HG03457 (cell line): Measurements from ENCODE around the gene OR6K3.
"Not testable (repeated sequence)": the region's sequence is repeated elsewhere in the genome, so short reads cannot be mapped to it uniquely, and the experiment has no call there.

Source experiments
- ATAC-seq: cut with Tn5 transposase; IDR thresholded peaks from one replicate; pipeline ENCODE4 v1.9.1; 2021; ENCODE audit warnings: moderate number of reproducible peaks; ENCODE audit not compliant: unreplicated experiment

The OR6K3 gene, protein sequence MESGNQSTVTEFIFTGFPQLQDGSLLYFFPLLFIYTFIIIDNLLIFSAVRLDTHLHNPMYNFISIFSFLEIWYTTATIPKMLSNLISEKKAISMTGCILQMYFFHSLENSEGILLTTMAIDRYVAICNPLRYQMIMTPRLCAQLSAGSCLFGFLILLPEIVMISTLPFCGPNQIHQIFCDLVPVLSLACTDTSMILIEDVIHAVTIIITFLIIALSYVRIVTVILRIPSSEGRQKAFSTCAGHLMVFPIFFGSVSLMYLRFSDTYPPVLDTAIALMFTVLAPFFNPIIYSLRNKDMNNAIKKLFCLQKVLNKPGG

DNA sequence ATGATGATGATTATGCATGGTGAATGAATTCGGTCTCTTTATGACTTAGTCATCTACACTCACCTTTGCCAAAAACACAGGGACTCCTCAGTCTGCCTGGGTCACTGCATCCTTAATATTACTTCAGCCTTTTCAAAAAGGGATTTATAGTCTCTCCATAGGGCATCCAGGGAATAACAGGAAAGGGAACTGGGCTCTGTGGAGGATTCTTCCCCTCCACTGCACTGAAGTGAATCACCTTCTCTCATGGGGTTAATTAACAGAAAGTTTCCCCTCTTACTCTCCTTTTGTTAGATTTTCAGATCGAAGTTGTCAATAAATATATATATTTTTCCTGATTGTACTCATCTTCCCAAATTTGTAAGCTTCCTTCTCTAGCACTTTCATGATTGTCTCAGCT, at the start of gene OR6K3:
OR6K3 (minus strand) TSS at position 101 of the 400 bp plus-strand sequence. CDS start 2,605 bp downstream, outside the sequence.
- ATAC-seq, result no peak

DNA sequence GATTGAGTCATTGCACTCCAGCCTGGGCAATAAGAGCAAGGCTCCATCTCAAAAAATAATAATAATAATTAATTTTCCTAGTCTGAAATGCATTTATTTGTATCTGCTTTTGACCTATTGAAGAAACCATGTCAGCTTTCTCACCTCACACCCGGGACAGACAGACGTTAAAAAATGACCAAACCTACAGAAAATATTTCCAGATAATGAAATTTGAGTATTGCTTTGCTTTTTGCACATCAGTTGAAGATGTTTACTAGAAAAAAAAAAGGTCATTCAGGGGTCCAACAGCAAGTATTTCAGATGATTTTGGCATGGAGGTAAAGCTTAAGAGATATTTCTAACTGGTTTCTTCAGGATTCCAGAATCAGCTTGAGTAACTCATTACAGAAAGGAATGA, 33.9 kb upstream of the OR6K3 start, which contains the start of gene OR6K6:
OR6K6 (plus strand) TSS at position 301 of the 400 bp plus-strand sequence. CDS start 168 bp downstream, outside the sequence.
- no peak for ATAC-seq

DNA sequence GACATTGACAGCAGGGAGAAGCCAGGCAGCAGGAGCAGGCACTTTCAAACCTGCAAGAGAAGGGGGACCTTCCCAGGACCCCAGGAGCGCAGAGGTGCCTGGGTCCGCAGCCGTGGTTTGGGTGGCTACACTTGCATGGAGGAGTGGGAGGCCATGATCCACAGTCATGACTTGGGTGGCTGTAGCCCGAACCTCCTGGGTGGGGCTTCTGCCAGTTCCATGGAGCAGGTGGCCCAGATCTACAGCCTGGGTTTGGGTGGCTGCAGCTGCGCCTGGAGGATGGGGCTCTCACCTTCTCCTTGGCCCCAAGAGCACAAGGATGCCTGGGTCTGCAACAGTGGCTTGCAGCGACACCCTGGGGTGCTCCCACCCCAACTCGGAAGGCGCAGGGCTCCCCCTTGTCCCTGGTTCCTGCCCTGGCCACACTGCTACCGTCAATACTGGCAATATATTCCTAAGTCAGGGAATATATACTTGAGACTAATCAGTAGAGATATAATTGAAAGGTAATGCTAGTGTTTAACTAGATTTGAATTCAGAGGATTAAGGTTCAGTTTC, 31.7 kb upstream of the OR6K3 start:
- no peak for ATAC-seq

DNA sequence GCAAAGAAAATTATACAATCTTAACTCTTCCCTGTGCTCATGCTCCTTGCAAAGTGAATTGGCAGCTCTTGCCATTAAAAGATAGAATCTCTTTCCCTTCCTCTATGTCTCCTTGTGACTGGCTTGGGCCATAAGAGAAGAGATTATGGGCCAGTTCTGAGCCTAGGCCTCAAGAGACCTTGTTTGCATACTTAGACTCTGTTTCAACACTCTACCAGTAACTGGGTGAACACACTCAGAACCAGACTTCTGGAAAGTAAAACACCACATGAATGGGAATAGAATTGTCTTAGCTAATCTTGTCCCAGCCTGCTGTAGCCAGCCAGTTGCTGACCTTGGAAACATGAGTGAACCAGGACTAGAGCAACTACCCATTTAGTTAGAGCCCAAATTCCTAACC, 15.3 kb upstream of the OR6K3 start:
- ATAC-seq, result no peak

DNA sequence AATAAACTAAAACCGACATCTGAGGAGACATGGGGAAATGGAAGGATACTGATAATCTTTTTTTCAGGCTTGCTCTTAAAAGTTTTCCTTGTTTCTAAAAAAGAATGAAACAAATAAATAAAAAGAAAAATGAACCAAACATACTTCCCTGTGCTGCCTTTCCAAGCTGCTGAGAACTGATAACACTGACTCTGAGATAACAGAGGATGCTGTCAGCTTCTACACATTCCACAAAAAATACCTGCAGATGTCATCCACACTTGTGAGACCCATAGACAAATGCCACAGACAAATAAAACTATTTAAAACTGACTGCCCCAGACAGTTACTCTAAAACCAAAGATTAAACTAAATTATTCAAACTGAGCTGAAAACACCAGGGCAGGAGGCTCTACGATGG, 12.0 kb upstream of the OR6K3 start:
- ATAC-seq, result no peak

DNA sequence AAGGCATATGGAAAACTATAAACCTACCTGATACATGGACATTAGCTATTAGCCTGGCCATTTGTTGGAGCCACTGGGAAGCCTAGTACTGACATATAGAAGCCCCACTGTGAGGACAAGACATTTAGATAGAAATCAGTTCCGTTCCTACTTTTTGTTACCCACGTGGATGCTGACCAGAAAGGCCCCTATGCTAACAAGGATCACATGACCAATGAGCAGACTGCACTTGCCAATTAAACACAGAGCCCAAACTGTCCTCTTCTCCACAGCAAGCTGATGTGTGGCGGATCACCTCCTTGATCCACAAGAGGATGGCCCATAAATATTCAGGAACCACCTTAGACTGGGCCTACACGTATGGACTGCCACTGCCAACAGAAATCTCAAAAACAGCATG, 11.2 kb upstream of the OR6K3 start:
- no peak for ATAC-seq

DNA sequence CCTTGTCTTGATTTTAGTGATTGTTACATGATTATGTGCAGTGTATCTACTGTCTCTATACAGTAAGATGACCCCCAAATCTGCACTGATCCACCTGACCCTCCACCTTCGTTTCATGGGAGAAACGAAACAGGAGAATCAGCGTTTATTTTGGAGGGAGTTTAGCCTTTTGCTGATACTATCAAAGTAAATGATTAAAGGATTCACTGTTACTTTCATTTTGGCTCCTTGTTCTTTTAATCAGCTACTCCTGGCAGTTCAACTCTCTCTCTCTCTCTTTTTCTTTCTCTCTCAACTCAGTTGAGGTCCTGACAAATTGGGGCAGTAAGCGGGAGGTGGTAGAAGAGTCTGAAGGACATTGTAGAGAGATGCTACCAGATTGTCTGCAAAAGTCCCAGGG, 9.9 kb upstream of the OR6K3 start:
- no peak for ATAC-seq

DNA sequence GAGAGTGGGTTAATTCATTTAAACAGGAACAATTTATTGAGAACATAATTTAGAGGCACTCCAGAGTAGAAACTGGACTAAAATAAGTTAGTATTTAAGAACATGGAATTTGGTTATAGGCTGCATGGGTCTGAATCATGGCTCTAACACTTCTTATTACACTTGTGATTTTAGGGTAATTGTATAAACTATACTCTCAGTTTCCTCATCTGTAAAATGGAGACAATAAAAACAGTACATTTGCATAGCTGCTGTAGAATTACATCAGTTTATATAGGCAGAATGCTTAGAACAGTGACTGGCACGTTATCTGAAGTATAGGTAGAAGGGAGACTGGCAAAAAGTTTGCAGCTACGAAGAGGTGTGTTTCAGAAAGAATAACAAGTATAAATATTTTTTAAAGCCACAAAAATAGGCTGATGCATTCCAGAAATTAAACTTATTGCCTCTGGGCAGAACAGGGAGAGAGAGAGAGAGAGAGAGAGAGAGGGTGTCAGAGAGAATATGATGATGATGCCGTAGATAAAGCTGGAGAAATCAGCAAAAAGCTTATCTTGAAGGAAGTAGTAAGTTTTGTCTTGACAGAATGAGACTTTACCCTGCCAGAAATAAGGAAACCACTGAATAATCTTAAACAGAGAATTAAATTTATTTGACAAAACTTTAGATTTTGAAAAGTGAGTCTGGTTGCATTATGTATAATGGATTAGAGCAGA, 8.1 kb upstream of the OR6K3 start:
- no peak for ATAC-seq

DNA sequence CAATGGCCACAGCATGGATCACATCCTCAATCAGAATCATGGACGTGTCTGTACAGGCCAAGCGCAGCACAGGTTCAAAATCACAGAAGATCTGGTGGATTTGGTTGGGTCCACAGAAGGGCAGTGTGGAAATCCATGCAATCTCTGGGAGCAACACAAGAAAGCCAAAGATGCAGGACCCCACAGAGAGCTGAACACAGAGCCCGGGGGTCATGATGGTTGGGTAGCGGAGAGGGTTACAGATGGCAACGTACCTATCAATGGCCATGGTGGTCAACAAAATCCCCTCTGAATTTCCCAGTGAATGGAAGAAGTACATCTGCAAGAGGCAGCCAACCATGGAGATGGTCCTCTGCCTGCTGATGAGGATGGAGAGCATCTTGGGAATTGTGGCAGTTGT, 3.9 kb upstream of the OR6K3 start:
- no peak for ATAC-seq

DNA sequence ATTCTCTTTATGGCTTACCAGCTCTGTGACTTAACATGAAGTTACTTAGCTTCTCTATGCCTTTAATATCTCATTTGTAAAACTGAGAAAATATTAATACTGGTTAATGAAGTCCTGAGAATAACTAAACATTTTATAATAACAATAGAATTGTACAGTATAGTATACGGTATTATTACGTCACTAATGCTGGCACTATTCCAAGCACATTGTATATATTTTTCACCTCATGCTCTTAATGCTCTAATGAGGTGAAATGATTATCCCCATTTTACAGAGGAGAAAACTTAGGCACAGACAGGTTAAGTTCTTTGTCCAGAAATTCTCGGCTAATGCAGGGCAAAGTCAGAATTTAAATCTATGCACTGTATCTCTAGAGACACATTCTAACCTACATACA, 856 bp downstream of the OR6K3 start:
- ATAC-seq, result no peak

DNA sequence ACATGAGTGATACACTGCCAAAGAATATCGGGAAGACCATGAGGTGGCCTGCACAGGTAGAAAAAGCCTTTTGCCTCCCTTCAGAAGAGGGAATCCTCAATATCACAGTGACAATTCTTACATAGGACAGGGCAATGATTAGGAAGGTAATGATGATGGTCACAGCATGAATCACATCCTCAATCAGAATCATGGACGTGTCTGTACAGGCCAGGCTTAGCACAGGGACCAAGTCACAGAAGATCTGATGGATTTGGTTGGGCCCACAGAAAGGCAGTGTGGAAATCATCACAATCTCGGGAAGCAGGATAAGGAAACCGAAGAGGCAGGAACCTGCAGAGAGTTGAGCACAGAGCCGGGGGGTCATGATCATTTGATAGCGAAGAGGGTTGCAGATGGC, 3.2 kb downstream of the OR6K3 start:
- no peak for ATAC-seq

DNA sequence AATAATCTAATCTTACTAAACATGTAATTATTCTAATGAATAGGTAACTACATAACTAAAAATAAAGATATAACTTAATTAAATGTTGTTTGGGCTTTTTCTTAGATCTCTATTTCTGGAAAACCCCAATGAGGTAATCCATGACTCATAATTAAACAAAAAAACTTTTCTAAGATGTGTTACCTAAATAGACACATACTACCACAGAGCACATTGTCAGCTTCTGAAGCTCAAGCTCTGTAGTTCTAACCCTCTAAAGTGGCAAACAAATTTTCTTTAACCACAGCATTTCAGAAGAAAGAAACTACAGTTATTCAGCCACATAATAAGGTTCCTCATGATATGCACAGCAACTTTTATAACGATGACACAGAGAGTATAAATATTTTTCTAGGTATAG, 4.2 kb downstream of the OR6K3 start:
- no peak for ATAC-seq

DNA sequence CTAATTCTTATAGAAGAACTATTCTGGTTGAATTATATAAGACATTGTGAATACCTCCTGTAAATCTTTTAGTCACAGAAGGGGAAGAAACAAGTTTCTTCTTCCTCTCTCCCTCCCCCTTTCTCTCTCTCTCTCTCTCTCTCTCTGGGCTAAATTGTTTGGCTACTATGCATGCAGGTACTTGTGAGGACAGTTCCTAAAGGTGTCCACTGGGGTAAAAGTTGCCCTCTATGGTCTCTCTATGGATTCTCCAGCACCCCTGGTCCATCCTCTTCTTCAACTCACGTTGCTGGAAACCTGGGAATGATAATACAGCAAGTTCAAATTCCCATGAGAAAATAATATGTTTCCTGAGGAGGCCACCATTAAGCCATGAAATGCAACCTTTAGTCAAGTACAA, 5.8 kb downstream of the OR6K3 start:
- no peak for ATAC-seq

DNA sequence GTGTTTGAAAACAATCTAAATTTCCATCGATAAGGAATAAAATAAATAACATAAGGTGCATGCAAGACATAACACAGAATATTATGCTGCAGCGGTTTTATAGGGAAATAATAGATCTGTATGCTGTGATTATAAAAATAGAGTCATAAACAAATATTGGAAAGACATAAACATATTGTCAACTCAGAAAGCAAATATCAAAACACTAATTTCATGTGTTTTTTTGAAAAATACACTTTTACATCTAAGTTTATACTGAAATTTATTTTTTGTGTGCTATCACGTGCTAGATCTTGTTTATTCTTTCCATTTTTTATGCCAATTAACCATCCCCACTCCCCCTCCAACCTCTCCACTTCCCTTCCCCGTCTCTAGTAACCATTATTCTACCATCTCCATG, 9.4 kb downstream of the OR6K3 start:
- no peak for ATAC-seq

DNA sequence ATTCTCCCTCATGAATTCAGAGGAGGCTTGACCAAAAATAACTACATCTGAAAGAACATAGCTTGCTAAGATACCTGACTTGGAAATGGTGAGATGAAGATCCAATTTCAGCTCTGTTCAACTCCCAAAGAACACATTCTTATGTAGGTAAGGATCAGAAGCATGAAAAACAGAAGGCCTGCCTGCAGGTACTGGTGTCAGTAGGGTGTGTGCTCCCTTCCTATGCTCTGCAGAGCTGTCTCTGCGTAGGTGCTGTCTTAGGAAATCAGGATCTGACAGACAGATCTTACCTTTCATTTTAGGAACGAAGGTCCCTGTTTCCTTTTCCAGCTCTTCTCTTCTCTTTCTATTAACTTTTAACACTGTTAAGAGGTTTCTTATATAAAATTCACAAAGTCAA, 14.4 kb downstream of the OR6K3 start:
- ATAC-seq, result no peak

DNA sequence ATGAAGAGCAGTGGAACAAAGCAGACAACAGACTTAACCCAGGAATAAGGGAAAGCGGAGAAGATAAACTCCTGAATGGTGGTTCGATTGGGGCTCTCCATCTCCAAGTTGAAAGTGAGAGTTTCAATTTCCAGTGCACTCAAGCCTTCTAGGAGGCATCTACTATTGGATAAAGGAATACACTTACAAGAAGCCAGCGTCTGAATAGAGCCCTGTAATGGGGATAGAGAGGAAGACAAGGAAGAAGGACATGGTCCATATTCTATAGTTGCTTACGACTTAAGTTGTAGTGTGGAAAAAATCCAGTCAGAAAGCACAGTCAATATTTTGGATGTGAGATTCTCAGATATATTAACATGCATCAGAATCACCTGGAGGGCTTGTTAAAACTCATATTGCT, 20.0 kb downstream of the OR6K3 start, which contains the start of gene OR6K2:
OR6K2 (minus strand) TSS at position 101 of the 400 bp plus-strand sequence; CDS start at position 101, 0 bp downstream.
- no peak for ATAC-seq

DNA sequence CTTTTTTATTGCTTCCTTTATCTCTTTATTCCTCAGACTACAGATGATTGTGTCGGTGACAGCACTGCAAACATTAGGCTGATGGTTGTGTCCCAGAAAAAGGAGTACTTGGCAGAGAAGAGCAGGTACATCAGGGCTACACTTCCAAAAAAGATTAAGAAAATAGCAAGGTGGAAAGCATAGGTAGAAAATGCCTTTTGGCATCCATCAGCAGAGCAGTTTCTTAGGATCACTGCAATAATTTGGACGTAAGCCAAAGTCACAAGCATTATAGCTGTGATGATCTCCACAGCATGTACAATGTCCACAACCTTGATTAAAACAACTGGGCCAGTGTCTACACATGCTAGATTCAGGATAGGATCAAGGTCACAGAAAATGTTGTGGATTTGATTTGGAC, 25.9 kb downstream of the OR6K3 start:
- ATAC-seq, result no peak

DNA sequence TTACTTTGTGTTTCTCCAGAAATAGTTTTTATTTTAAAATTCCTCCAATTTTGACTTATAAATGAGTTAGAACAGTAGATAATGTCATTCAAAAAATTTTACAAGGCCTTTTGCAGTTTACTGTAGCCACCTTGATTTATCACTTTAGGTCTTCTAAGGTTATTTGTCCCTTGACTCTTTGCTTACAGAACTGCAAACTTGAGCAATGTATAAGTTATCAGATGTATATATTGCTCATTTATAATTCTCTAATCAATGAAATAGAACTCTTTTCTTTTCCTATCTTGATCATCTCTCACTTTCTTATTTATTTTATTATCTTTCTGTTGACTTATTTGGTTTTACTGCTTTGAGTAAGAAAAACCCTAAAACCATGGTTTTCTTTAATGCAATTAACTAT, 28.2 kb downstream of the OR6K3 start:
- ATAC-seq, result no peak

DNA sequence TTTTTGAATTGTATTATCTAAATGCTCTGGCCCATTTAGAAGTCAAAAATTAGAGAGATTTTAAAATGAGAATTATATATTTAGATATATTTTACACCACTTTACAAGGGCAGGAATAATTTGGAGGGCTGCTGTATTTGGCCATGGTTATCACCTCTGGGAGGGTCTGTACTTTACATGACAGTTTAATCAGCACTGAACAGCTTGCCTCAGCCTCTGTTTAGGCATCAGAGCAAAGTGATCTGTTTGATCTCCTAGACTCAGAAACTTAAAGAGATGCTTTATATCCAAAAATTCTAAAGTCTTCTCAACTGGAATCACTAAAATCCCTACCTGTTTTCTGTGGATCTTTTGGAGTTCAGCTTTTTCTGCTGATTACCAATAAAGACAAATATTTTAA, 28.6 kb downstream of the OR6K3 start:
- ATAC-seq, result no peak

DNA sequence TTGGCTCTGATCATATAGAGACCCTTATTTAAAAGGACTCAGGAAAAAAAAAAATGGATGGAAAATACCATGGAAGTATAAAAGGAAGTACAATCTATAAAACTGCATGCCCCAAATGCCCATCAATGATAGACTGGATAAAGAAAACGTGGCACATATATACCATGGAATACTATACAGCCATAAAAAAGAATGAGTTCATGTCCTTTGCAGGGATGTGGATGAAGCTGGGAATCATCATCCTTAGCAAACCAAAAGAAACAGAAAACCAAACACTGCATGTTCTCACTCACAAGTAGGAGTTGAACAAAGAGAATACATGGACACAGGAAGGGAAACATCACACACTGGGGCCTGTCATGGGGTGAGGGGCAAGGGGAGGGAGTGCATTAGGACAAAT, 29.4 kb downstream of the OR6K3 start:
- ATAC-seq, result not testable (repeated sequence)

DNA sequence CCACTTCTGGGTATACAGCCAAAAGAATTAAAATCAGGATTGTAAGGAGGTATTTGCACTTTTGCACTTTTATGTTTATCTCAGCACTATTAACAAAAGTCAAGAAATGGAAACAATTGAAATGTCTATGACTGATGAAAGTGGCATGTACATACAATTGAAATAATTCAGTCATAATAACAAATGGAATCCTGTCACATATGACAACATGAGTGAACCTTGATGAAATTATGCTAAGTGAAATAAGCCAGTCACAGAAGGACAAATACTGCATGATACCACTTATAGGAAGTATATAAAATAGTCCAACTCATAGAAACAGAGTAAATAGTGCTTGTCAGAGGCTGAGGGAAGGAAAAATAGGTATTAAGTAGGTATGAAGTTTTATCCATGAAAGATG, 30.6 kb downstream of the OR6K3 start:
- no peak for ATAC-seq

DNA sequence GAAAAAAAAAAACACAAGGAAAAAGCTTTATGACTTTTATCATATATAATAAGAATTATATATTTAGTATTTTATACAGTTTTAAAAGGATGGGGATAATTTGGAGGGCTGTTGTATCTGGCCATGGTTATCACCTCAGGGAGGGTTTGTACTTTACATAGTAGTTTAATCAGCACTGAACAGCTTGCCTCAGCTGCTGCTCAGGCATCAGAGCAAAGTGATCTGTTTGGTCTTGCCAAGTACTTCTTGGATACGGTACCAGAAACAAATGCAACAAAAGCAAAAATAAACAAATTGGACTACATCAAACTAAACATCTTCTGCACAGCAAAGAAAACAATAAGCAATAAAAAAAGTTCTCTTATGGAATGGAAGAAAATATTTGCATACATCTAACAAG, 31.4 kb downstream of the OR6K3 start:
- no peak for ATAC-seq
